ENCODE results near the gene APOA4. TPM values are rescaled to one million over a fixed set of nuclear protein-coding genes. Genes with fewer than 3 reads are reported as not detected.

APOA4 gene
- polyA plus RNA-seq, 2 of the 4 experiments (the other 2 are of a cell fraction) = not detected

GRCh38 chr11:116829525-116830183 is 6.5 kb upstream of the APOA4 start, which contains the start of gene APOC3:
Gene APOC3, plus strand, starts transcription at chr11:116829907. Its CDS starts 676 bp downstream, at chr11:116830583.
- Histone ChIP-seq H3K4me1 (no peaks in the 10 kb centered on the region), H3K4me3 (no peak within 1 kb of the TSS), H3K9me3 (no peaks in the 10 kb centered on the region), H3K27ac (no peak within 1 kb of the TSS), H3K4me2 (no peak within 1 kb of the TSS)
- ATAC-seq (no peak; a peak in 1 of 6 replicates), FAIRE-seq (no peak), DNase-seq (ENCODE audit: low read depth in 1 of 2, low spot score in 1 of 2) (no peak)
- CTCF ChIA-PET = interaction anchor here (0.5 to 2.2 kb wide), 3 partner anchors 38 to 314 kb away, joined by 3 to 4 read pairs (median 3); partner anchors contain the start of gene APOA5
- POLR2A ChIA-PET = no interaction called here
- TF ChIP-seq HES2 (IDR thresholded peaks at IDR 0.05) (no peak), NPAS2 (CRISPR knock-in tag; IDR thresholded peaks at IDR 0.05; ENCODE audit: borderline replicate concordance) (no peak), KDM1A (IDR thresholded peaks at IDR 0.05; ENCODE audit: low read depth) (no peak)
- WGBS (ENCODE audit: missing lambda C conversion rate) = 47% methylated on average over 2 of the region's 9 CpGs

- ChIA-PET CTCF (interaction anchor here (0.5 to 2.2 kb wide), 3 partner anchors 24 to 315 kb away, joined by 3 to 4 read pairs (median 3); partner anchors contain the start of gene APOA5), POLR2A (no interaction called here)
- ATAC-seq = no peak
- WGBS (ENCODE audit: missing lambda C conversion rate) = 86% methylated on average over 9 of the region's 16 CpGs
- DNase-seq (ENCODE audit: low read depth in 1 of 2, low spot score in 1 of 2) = no peak
- Histone ChIP-seq H3K4me1 (no peaks in the 10 kb centered on the region), H3K4me3 (no peak overlapping the region), H3K9me3 (no peaks in the 10 kb centered on the region), H3K4me2 (no peak overlapping the region), H3K27ac (no peak overlapping the region)
- TF ChIP-seq CTCF (IDR thresholded peaks at IDR 0.05) (no peak), SREBF2 (IDR thresholded peaks at IDR 0.05) (no peak), RAD21 (conservative IDR thresholded peaks at IDR 0.05 in 1 of 2, IDR thresholded peaks at IDR 0.05 in 1 of 2) (no peak), NFE2L2 (conservative IDR thresholded peaks at IDR 0.05; ENCODE audit: low read length) (no peak), HES2 (IDR thresholded peaks at IDR 0.05) (no peak), ZSCAN20 (CRISPR knock-in tag; IDR thresholded peaks at IDR 0.05) (no peak), RNF2 (IDR thresholded peaks at IDR 0.05; ENCODE audit: borderline replicate concordance, low read depth) (no peak), ATOH8 (CRISPR knock-in tag; IDR thresholded peaks at IDR 0.05; ENCODE audit: low read depth) (no peak), TP53 (CRISPR knock-in tag; IDR thresholded peaks at IDR 0.05) (no peak), HMGXB4 (CRISPR knock-in tag; IDR thresholded peaks at IDR 0.05; ENCODE audit: borderline replicate concordance) (no peak), EHF (CRISPR knock-in tag; IDR thresholded peaks at IDR 0.05) (no peak), GATA3 (IDR thresholded peaks at IDR 0.05; ENCODE audit: borderline replicate concordance) (no peak)
- FAIRE-seq = no peak
These were observed 5.8 kb upstream of the APOA4 start for GRCh38 chr11:116828632-116829524.
